ENCODE measurements around the gene HIRIP3. TPM values are rescaled to one million over a fixed set of nuclear protein-coding genes. Genes with fewer than 3 reads are reported as not detected.

HIRIP3 gene
- polyA plus RNA-seq, 2 of the 4 experiments (the other 2 are of a cell fraction) = 11.5 to 16.7 TPM

DNA sequence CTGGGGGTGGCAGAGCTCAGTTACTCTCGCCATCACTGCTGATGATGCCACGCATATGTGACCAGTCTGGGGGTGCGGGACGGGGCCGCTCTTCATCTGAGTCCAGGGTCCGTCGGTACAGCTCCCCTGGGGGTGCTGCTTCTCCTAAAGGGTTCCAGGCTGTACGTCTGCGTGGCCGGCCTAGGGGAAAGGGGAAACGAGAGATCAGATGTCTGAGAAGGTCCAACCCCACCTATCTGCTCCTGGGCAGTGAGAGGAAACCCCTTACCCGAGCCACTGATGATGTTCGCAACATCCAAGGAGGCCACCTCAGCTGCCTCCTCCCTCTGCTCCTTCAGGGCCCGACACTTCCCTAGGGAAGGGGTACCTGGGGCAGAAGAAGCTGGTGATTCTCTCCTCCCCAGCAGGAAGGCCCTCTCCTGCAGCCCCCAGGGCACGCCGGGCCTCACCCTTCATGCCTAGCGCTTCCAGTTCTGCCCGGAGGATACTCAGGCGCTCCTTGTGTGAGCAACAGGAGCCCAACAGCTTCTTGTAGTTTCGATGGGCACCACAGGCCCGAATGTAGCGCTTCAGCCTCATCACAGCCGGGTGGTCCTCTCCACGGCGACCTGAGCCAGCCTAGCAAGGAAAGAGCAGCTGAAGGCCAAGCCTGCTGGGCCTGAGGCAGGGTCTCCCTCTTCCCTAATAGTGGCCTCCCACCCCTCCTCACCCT is 2.1 kb downstream of the HIRIP3 start:
- no peak for ATAC-seq
- FAIRE-seq = no peak
- Histone ChIP-seq H3K27ac (no peak overlapping the region), H3K4me3 (no peak overlapping the region), H3K4me1 (peaks cover 14% of the 10 kb centered on the region), H3K4me2 (no peak overlapping the region), H3K9me3 (no peaks in the 10 kb centered on the region)
- ChIA-PET POLR2A (interaction anchor here (0.8 to 1.2 kb wide), 3 partner anchors 8 to 71 kb away, joined by 3 to 6 read pairs (median 3); partner anchors contain the start of gene TAOK2), CTCF (interaction anchor here (0.6 to 6.3 kb wide), 14 partner anchors 10 to 398 kb away, joined by 3 to 39 read pairs (median 4); no protein-coding TSS in a partner anchor)
- 94% methylated on average over 25 of the region's 25 CpGs for WGBS (ENCODE audit: missing lambda C conversion rate)
- DNase-seq (ENCODE audit: low read depth in 1 of 2, low spot score in 1 of 2) = no peak
- TF ChIP-seq, protein P1, sequence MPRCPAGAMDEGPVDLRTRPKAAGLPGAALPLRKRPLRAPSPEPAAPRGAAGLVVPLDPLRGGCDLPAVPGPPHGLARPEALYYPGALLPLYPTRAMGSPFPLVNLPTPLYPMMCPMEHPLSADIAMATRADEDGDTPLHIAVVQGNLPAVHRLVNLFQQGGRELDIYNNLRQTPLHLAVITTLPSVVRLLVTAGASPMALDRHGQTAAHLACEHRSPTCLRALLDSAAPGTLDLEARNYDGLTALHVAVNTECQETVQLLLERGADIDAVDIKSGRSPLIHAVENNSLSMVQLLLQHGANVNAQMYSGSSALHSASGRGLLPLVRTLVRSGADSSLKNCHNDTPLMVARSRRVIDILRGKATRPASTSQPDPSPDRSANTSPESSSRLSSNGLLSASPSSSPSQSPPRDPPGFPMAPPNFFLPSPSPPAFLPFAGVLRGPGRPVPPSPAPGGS (IDR thresholded peaks at IDR 0.05) = no peak
- TF ChIP-seq RFX5 (IDR thresholded peaks at IDR 0.05) (no peak), CEBPB (IDR thresholded peaks at IDR 0.05) (no peak), HEYL (CRISPR knock-in tag; IDR thresholded peaks at IDR 0.05) (no peak), POLR2A (IDR thresholded peaks at IDR 0.05; ENCODE audit: low read length) (no peak), EP300 (IDR thresholded peaks at IDR 0.05) (no peak), RNF2 (IDR thresholded peaks at IDR 0.05; ENCODE audit: borderline replicate concordance, low read depth) (no peak), NFE2L2 (conservative IDR thresholded peaks at IDR 0.05; ENCODE audit: low read length) (no peak), EHF (CRISPR knock-in tag; IDR thresholded peaks at IDR 0.05) (no peak)
- TF ChIP-seq, protein P2, sequence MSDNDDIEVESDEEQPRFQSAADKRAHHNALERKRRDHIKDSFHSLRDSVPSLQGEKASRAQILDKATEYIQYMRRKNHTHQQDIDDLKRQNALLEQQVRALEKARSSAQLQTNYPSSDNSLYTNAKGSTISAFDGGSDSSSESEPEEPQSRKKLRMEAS (IDR thresholded peaks at IDR 0.05) = no peak
- TF ChIP-seq, protein P3, sequence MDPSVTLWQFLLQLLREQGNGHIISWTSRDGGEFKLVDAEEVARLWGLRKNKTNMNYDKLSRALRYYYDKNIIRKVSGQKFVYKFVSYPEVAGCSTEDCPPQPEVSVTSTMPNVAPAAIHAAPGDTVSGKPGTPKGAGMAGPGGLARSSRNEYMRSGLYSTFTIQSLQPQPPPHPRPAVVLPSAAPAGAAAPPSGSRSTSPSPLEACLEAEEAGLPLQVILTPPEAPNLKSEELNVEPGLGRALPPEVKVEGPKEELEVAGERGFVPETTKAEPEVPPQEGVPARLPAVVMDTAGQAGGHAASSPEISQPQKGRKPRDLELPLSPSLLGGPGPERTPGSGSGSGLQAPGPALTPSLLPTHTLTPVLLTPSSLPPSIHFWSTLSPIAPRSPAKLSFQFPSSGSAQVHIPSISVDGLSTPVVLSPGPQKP (IDR thresholded peaks at IDR 0.05; ENCODE audit: low read depth, low read length) = no peak
- TF ChIP-seq, protein P4, sequence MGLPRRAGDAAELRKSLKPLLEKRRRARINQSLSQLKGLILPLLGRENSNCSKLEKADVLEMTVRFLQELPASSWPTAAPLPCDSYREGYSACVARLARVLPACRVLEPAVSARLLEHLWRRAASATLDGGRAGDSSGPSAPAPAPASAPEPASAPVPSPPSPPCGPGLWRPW (IDR thresholded peaks at IDR 0.05) = no peak
- TF ChIP-seq, protein P5, sequence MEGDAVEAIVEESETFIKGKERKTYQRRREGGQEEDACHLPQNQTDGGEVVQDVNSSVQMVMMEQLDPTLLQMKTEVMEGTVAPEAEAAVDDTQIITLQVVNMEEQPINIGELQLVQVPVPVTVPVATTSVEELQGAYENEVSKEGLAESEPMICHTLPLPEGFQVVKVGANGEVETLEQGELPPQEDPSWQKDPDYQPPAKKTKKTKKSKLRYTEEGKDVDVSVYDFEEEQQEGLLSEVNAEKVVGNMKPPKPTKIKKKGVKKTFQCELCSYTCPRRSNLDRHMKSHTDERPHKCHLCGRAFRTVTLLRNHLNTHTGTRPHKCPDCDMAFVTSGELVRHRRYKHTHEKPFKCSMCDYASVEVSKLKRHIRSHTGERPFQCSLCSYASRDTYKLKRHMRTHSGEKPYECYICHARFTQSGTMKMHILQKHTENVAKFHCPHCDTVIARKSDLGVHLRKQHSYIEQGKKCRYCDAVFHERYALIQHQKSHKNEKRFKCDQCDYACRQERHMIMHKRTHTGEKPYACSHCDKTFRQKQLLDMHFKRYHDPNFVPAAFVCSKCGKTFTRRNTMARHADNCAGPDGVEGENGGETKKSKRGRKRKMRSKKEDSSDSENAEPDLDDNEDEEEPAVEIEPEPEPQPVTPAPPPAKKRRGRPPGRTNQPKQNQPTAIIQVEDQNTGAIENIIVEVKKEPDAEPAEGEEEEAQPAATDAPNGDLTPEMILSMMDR (IDR thresholded peaks at IDR 0.05) = no peak
- TF ChIP-seq, protein P6, sequence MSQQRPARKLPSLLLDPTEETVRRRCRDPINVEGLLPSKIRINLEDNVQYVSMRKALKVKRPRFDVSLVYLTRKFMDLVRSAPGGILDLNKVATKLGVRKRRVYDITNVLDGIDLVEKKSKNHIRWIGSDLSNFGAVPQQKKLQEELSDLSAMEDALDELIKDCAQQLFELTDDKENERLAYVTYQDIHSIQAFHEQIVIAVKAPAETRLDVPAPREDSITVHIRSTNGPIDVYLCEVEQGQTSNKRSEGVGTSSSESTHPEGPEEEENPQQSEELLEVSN (IDR thresholded peaks at IDR 0.05; ENCODE audit: borderline replicate concordance, low read depth) = no peak
- TF ChIP-seq, protein P7, sequence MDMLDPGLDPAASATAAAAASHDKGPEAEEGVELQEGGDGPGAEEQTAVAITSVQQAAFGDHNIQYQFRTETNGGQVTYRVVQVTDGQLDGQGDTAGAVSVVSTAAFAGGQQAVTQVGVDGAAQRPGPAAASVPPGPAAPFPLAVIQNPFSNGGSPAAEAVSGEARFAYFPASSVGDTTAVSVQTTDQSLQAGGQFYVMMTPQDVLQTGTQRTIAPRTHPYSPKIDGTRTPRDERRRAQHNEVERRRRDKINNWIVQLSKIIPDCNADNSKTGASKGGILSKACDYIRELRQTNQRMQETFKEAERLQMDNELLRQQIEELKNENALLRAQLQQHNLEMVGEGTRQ (IDR thresholded peaks at IDR 0.05) = no peak

DNA sequence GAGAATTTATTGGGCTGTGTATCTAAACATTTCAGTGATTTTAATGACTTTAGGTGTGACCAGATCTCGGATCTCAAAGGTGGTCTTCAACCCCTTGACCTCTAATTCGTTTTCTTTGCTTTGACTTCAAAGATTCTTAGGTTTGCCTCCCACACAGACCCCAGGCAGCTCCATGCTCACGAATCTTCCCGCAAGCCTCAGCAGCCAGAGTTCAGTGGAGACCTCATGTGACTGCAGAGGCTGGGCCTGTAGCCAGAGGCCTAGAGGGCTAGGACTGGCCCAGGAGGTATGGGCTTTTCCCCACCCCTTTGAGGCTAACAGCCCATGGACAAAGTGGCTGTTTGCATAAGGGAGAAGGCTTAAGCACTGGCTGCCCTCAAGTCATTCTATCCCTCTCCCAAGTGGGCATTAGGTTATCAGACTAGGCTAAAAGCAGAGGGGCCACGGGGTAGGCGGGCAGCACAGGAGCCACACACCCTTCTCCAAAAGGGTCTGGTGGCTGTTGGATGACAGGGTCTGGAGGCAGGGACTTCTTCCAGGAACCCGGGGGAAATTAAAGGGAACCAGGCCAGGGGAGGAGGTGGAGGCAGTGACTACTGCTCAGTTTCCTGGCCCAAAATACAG is 3.0 kb downstream of the HIRIP3 start:
- WGBS (ENCODE audit: missing lambda C conversion rate) = 70% methylated on average over 7 of the region's 7 CpGs

More for the DNA sequence above, 3.0 kb downstream of the HIRIP3 start:
- POLR2A ChIA-PET = no interaction called here
- H3K4me1 ChIP-seq = peaks cover 14% of the 10 kb centered on the region
- CTCF ChIA-PET = interaction anchor here (0.7 to 6.3 kb wide), 6 partner anchors 13 to 49 kb away, joined by 3 to 39 read pairs (median 6); no protein-coding TSS in a partner anchor
- DNase-seq (ENCODE audit: low read depth in 1 of 2, low spot score in 1 of 2) (no peak), ATAC-seq (no peak), FAIRE-seq (no peak)
- no peak overlapping the region for H3K4me3 ChIP-seq
- no peaks in the 10 kb centered on the region for H3K9me3 ChIP-seq
- TF ChIP-seq TP53 (CRISPR knock-in tag; IDR thresholded peaks at IDR 0.05) (no peak), POLR2AphosphoS2 (conservative IDR thresholded peaks at IDR 0.05; ENCODE audit: low read length) (no peak)
- H3K27ac ChIP-seq = no peak overlapping the region
- no peak overlapping the region for H3K4me2 ChIP-seq
